ENCODE results near the gene SHH.

DNA sequence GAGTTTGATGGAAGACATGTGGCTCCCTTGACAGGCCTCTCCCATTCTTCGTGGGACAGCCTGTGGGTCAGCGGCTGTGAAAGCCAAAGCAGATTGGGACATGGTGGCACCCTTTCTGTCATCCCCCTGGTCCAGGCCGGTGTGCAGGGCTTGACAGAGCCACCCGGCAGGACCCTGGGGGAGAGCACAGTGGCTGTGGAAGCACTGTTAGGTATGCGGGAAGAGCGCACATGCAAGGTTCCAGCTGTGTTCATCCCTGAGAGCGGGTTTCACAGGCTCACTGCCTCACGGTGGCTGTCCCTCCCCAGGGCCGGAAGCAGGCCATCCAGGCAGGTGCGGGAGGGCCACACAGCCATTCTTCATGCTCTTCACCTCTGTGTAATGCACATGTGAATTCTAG is 29.8 kb downstream of the SHH start:
- TF ChIP-seq POLR2AphosphoS5 (IDR thresholded peaks at IDR 0.05; ENCODE audit: borderline replicate concordance, low read depth, low read length) (no peak), EZH2 (IDR thresholded peaks at IDR 0.05) (no peak), FOXP2 (optimal IDR thresholded peaks at IDR 0.05; ENCODE audit: control extremely low read depth, extremely low read length, insufficient read depth) (no peak)
